ENCODE measurements around the gene LMO7.

LMO7 gene

DNA sequence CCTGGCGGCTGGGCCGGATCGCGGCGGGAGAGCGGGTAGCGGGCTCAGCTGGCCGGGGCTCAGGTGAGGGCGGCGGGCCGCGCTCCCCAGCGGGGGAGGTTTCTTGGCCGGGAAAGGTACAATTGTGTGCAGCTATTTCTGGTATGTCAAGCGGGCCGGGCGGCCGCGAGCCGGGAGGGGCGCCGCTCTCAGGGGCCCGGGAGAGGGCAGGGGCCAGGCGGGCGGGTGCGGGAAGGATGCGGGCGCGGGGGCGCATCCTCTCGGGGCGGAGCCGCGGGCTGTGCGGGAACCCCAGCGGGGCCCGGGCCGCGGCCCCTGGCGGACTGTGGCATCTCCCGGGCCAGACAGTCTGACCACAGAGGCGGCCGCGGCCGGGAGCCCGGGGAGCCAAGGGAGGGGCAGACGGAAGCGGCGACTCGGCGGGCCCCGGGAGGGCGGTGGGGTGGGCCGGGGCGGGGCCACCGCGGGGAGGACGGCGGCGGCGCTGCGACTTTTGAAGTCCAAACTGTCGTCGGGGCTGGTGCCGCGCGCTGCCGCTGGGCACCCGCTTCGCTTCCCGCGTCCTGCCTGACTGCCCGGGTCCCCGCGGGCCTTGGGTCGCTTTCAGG lies at the start of gene LMO7:
Gene LMO7 (plus strand): TSS at position 503 of the 608 bp plus-strand sequence. CDS start 328 bp downstream, outside the sequence.
- no peak for DNase-seq
- no peaks in the 10 kb centered on the region for H3K27me3 ChIP-seq (replicated peaks)

DNA sequence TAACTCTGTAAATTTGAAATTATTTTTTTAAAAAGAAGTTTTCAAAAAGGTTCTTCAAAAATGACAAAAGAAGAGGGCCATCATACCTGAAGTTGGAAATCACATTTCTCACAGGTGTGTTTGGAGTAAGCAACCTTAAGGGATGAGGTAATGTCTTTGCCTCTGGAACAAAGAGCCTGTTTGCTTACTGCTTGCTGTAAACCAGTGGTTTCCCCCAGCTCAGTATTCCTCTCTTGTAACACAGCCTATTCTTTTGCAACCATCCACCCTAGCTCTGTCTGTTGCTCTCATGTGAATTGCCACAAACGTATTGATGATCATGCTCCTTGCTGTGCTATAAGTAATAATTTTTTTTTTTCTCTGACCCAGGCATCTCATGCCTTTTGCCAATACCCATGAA lies 48.5 kb upstream of the LMO7 start:
- H3K36me3 ChIP-seq (replicated peaks): peaks cover 4% of the 10 kb centered on the region
- no peak for TF ChIP-seq CTCF (IDR thresholded peaks at IDR 0.05; ENCODE audit: low read depth, low read length, missing control alignments)
- in situ Hi-C loops (cut with HindIII; ENCODE audit: low pct_ligation_motif_present, low sequenced_read_pairs): no loop called here
- no peaks in the 10 kb centered on the region for H3K27me3 ChIP-seq (replicated peaks)
- DNase-seq: no peak
- no peak overlapping the region for H3K4me3 ChIP-seq (ENCODE audit: low read depth, low read length)
- H3K27ac ChIP-seq: no peak overlapping the region

More for the DNA sequence above, at the start of gene LMO7:
- TF ChIP-seq CTCF (IDR thresholded peaks at IDR 0.05; ENCODE audit: low read depth, low read length, missing control alignments): no peak
- peak within 1 kb of the TSS; percentile 62 for H3K27ac ChIP-seq
- peak within 1 kb of the TSS; percentile 96 for H3K4me3 ChIP-seq (ENCODE audit: low read depth, low read length)
- H3K36me3 ChIP-seq (replicated peaks): peaks cover 3% of the 10 kb centered on the region
- in situ Hi-C loops (cut with HindIII; ENCODE audit: low pct_ligation_motif_present, low sequenced_read_pairs): no loop called here

- no peak for DNase-seq
- in situ Hi-C loops (cut with HindIII; ENCODE audit: low pct_ligation_motif_present, low sequenced_read_pairs): no loop called here
- no peak for TF ChIP-seq CTCF (IDR thresholded peaks at IDR 0.05; ENCODE audit: low read depth, low read length, missing control alignments)
- Histone ChIP-seq H3K4me3 (ENCODE audit: low read depth, low read length) (no peak overlapping the region), H3K36me3 (replicated peaks) (peaks cover under 1% of the 10 kb centered on the region), H3K27me3 (replicated peaks) (no peaks in the 10 kb centered on the region), H3K27ac (no peak overlapping the region)
Measured at GRCh38 chr13:75596657-75597182, 39.4 kb upstream of the LMO7 start.

DNA sequence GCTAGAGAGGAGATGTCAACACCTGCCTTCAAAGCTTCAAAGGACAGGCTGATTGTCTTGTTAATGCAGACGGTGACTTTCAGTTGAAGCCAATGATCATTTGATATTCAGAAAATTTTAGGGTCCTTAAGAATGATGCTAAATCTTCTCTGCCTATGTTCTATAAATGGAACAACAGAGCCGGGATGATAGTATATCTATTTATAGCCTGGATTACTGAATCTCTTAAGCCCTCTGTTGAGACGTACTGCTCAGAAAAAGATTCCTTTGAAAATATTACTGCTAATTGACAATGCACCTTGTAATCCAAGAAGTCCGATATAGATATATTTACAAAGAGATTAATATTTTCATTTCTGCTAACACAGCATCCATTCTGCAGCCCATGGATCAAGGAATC lies 35.8 kb upstream of the LMO7 start:
- no peak for TF ChIP-seq CTCF (IDR thresholded peaks at IDR 0.05; ENCODE audit: low read depth, low read length, missing control alignments)
- in situ Hi-C loops (cut with HindIII; ENCODE audit: low pct_ligation_motif_present, low sequenced_read_pairs): no loop called here
- DNase-seq: no peak
- Histone ChIP-seq H3K4me3 (ENCODE audit: low read depth, low read length) (no peak overlapping the region), H3K27me3 (replicated peaks) (no peaks in the 10 kb centered on the region), H3K27ac (no peak overlapping the region), H3K36me3 (replicated peaks) (no peaks in the 10 kb centered on the region)

DNA sequence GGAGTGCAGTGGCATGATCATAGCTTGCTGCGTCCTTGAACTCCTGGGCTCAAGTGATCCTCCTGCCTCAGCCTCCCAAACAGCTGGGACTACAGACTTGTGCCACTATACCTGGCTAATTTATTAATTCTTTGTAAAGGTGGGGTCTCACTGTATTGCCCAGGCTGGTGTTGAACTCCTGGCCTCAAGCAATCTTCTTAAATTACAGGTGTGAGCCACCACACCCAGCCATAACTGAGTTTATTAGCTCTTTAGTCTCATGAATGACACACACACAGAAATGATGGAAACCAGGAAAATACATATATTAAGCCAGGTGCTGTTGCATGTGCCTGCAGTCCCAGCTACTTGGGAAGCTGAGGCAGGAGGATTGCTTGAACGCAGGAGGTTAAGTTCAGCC lies 33.1 kb upstream of the LMO7 start:
- Histone ChIP-seq H3K36me3 (replicated peaks) (peaks cover 7% of the 10 kb centered on the region), H3K27me3 (replicated peaks) (no peaks in the 10 kb centered on the region), H3K27ac (no peak overlapping the region), H3K4me3 (ENCODE audit: low read depth, low read length) (no peak overlapping the region)
- no peak for TF ChIP-seq CTCF (IDR thresholded peaks at IDR 0.05; ENCODE audit: low read depth, low read length, missing control alignments)
- DNase-seq: no peak
- in situ Hi-C loops (cut with HindIII; ENCODE audit: low pct_ligation_motif_present, low sequenced_read_pairs): no loop called here

DNA sequence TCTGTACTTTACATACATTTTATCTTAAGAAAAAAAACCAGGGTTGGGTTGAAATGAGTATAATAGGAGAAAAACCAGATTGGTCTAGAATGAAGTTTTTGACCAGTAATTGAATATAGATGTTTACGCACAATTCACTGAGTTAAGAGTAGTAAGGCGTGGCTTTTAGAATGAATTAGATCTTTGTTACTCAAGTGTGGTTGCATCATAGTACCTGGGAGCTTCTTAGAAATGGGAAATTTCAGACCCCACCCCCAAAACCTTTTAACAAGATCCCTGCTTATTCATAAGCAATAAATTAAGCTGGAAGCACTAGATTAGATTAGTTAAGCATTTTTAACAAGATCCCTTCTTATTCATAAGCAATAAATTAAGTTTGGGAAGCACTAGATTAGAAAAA lies 28.7 kb upstream of the LMO7 start:
- in situ Hi-C loops (cut with HindIII; ENCODE audit: low pct_ligation_motif_present, low sequenced_read_pairs): no loop called here
- DNase-seq: no peak
- no peak for TF ChIP-seq CTCF (IDR thresholded peaks at IDR 0.05; ENCODE audit: low read depth, low read length, missing control alignments)
- no peak overlapping the region for H3K4me3 ChIP-seq (ENCODE audit: low read depth, low read length)
- H3K27ac ChIP-seq: no peak overlapping the region
- H3K27me3 ChIP-seq (replicated peaks): no peaks in the 10 kb centered on the region
- H3K36me3 ChIP-seq (replicated peaks): peaks cover 7% of the 10 kb centered on the region
